HepG2 (cell line): ENCODE results near the gene TMEM14C. TPM values are rescaled to one million over a fixed set of nuclear protein-coding genes. Genes with fewer than 3 reads are reported as not detected.

Source experiments
- AHR ChIP-seq: IDR thresholded peaks from 2 replicates; pipeline ENCODE4 v1.6.1; 2018; ENCODE audit warnings: missing genetic modification reagents, missing compliant biosample characterization
- JARID2 ChIP-seq: sonication (generic); formaldehyde crosslinking; IDR thresholded peaks from 2 replicates; pipeline ENCODE4 v1.8.1; 2023; ENCODE audit warnings: missing genetic modification reagents, inconsistent platforms; ENCODE audit not compliant: insufficient replicate concordance
- MZF1 ChIP-seq: sonication (generic); formaldehyde crosslinking; IDR thresholded peaks from 2 replicates; pipeline ENCODE4 v1.8.1; 2023; ENCODE audit warnings: mild to moderate bottlenecking, missing genetic modification reagents, borderline replicate concordance
- RXRA ChIP-seq: sonication (generic); formaldehyde crosslinking; IDR thresholded peaks from 2 replicates; pipeline ENCODE4 v1.5.1; 2020; ENCODE audit warnings: missing genetic modification reagents
- SALL1 ChIP-seq: sonication (generic); formaldehyde crosslinking; IDR thresholded peaks from 2 replicates; pipeline ENCODE4 v1.8.0; 2022; ENCODE audit warnings: mild to moderate bottlenecking, missing genetic modification reagents
- SOX5 ChIP-seq: IDR thresholded peaks from 2 replicates; pipeline ENCODE4 v1.6.1; 2016; ENCODE audit warnings: borderline replicate concordance
- XRCC5 ChIP-seq: fragments of 200-400 bp; formaldehyde crosslinking; optimal IDR thresholded peaks from 2 replicates; pipeline ENCODE3; 2017; ENCODE audit warnings: mild to moderate bottlenecking, low read length
- ZBTB49 ChIP-seq: sonication (generic); formaldehyde crosslinking; IDR thresholded peaks from 2 replicates; pipeline ENCODE4 v1.4.0; 2020; ENCODE audit warnings: missing genetic modification reagents, borderline replicate concordance
- ZNF318 ChIP-seq: sonication (generic); formaldehyde crosslinking; IDR thresholded peaks from 2 replicates; pipeline ENCODE4 v1.4.0; 2020; ENCODE audit warnings: mild to moderate bottlenecking, missing genetic modification reagents
- ZNF414 ChIP-seq: sonication (generic); formaldehyde crosslinking; IDR thresholded peaks from 2 replicates; pipeline ENCODE4 v1.5.0; 2020; ENCODE audit warnings: missing genetic modification reagents
- ZNF44 ChIP-seq: sonication (generic); formaldehyde crosslinking; IDR thresholded peaks from 2 replicates; pipeline ENCODE4 v1.5.1; 2020; ENCODE audit warnings: mild to moderate bottlenecking, missing genetic modification reagents
- ZNF619 ChIP-seq: sonication (generic); formaldehyde crosslinking; IDR thresholded peaks from 2 replicates; pipeline ENCODE4 v1.4.0; 2020; ENCODE audit warnings: mild to moderate bottlenecking, missing genetic modification reagents
- ZNF674 ChIP-seq: sonication (generic); formaldehyde crosslinking; IDR thresholded peaks from 2 replicates; pipeline ENCODE4 v1.5.0; 2020; ENCODE audit warnings: low read depth, mild to moderate bottlenecking, missing genetic modification reagents
- ZNF770 ChIP-seq: sonication (generic); formaldehyde crosslinking; IDR thresholded peaks from 2 replicates; pipeline ENCODE4 v1.5.0; 2020; ENCODE audit warnings: mild to moderate bottlenecking, missing genetic modification reagents
- ZNF781 ChIP-seq: sonication (generic); formaldehyde crosslinking; IDR thresholded peaks from 2 replicates; pipeline ENCODE4 v1.5.1; 2020; ENCODE audit warnings: borderline replicate concordance, mild to moderate bottlenecking, missing genetic modification reagents; ENCODE audit errors: not compliant biosample characterization
- polyA plus RNA-seq, 8 experiments: library from polyadenylated mRNA; depleted of rRNA in 3 of 8; stranded (reverse) in 7 of 8; unstranded in 1 of 8; fragments of >200 nt; fragmentation: Illumina TruSeq in 4 of 8; extraction: Trizol in 4 of 8; gene quantifications; 2 replicates each; pipeline versions ENCODE4 v1.2.1 to v1.2.3, GENCODE V29; 2011 to 2016; ENCODE audit warnings: low read depth in 4 of 8, missing spikeins in 1 of 8, mixed read lengths in 1 of 8; ENCODE audit not compliant: insufficient read depth in 1 of 8
- total RNA-seq, 5 experiments: library from RNA; depleted of rRNA; stranded (reverse); fragments of >200 nt; fragmentation: Illumina TruSeq; extraction: Trizol; gene quantifications; 2 replicates each; pipeline ENCODE4 v1.2.3, GENCODE V29; 2016; ENCODE audit warnings: low read depth in 1 of 5

TMEM14C gene
- total and polyA plus RNA-seq, 2 of the 13 experiments (the other 11 are each of a cell fraction or from before 2014, with no cell fraction given), result 184 TPM

GRCh38 chr6:10747251-10747972 is 24.5 kb downstream of the TMEM14C start, which contains the start of gene TMEM14B (continued):
- 0 out of 2 replicates have a peak, but pooled peaks have one; percentile 74 for TF ChIP-seq ZNF318 (CRISPR knock-in tag)
- no peak for TF ChIP-seq ZBTB49 (CRISPR knock-in tag)
- TF ChIP-seq SOX5, result peak; percentile 59; the same call in 1 of the 2 replicates
- TF ChIP-seq MZF1 (CRISPR knock-in tag), result peak; percentile 94
- no peak; the same call in 1 of the 2 replicates for TF ChIP-seq ZNF770 (CRISPR knock-in tag)
- peak; percentile 80 for TF ChIP-seq XRCC5
- peak; percentile 89 for TF ChIP-seq SALL1
- peak; percentile 93 for TF ChIP-seq ZNF781 (CRISPR knock-in tag)
- peak; percentile 67 for TF ChIP-seq ZNF619 (CRISPR knock-in tag)
- TF ChIP-seq ZNF674 (CRISPR knock-in tag), result no peak
- peak; percentile 93 for TF ChIP-seq RXRA (CRISPR knock-in tag)
- peak; percentile 86 for TF ChIP-seq AHR
- TF ChIP-seq ZNF414, result peak; percentile 87
- TF ChIP-seq ZNF44 (CRISPR knock-in tag), result peak; percentile 59; the same call in 1 of the 2 replicates
- TF ChIP-seq JARID2, result peak; percentile 34
